ENCODE data around the gene BHLHE23.

The BHLHE23 gene

GRCh38 chr20:62978561-62978943 lies 28.2 kb downstream of the BHLHE23 start:
- Histone ChIP-seq H3K9me3 (replicated peaks; ENCODE audit: insufficient read depth, low read length) (no peaks in the 10 kb centered on the region), H3K4me2 (ENCODE audit: low read depth, low read length) (no peak overlapping the region), H3K27ac (ENCODE audit: low read length) (no peak overlapping the region), H3K27me3 (replicated peaks; ENCODE audit: insufficient read depth, low read length) (peaks cover 93% of the 10 kb centered on the region), H3K36me3 (replicated peaks; ENCODE audit: insufficient read depth, low read length) (no peaks in the 10 kb centered on the region), H3K79me2 (ENCODE audit: low read length) (no peaks in the 10 kb centered on the region), H3K4me3 (ENCODE audit: low read length) (no peak overlapping the region), H3K9ac (ENCODE audit: low read length) (no peak overlapping the region), H3K9me2 (replicated peaks; ENCODE audit: insufficient read depth, low read length) (no peaks in the 10 kb centered on the region), H3F3A (ENCODE audit: insufficient read depth, low read length) (no peaks in the 10 kb centered on the region), H4K20me1 (ENCODE audit: insufficient read depth, low read length) (no peaks in the 10 kb centered on the region), H3K4me1 (ENCODE audit: low read length) (peaks cover 16% of the 10 kb centered on the region), H2AFZ (ENCODE audit: low read length) (no peak overlapping the region)
- DNase-seq: no peak
- no peak for TF ChIP-seq CTCF (IDR thresholded peaks at IDR 0.05; ENCODE audit: low read length)
- TF ChIP-seq EZH2phosphoT487 (IDR thresholded peaks at IDR 0.05; ENCODE audit: low read length): no peak
- TF ChIP-seq EZH2 (optimal IDR thresholded peaks at IDR 0.05; ENCODE audit: low read depth, low read length): no peak

GRCh38 chr20:62977613-62978560 lies 28.9 kb downstream of the BHLHE23 start:
- Histone ChIP-seq H3K4me1 (ENCODE audit: low read length) (peaks cover 16% of the 10 kb centered on the region), H3K4me3 (ENCODE audit: low read length) (peak overlapping the region; percentile 24), H3K9ac (ENCODE audit: low read length) (no peak overlapping the region; the same call in 1 of the 2 replicates), H2AFZ (ENCODE audit: low read length) (no peak overlapping the region), H3K27ac (ENCODE audit: low read length) (no peak overlapping the region), H3K4me2 (ENCODE audit: low read depth, low read length) (peak overlapping the region; percentile 72), H3F3A (ENCODE audit: insufficient read depth, low read length) (no peaks in the 10 kb centered on the region), H3K9me3 (replicated peaks; ENCODE audit: insufficient read depth, low read length) (no peaks in the 10 kb centered on the region), H3K79me2 (ENCODE audit: low read length) (no peaks in the 10 kb centered on the region), H3K36me3 (replicated peaks; ENCODE audit: insufficient read depth, low read length) (no peaks in the 10 kb centered on the region), H3K9me2 (replicated peaks; ENCODE audit: insufficient read depth, low read length) (no peaks in the 10 kb centered on the region), H4K20me1 (ENCODE audit: insufficient read depth, low read length) (no peaks in the 10 kb centered on the region), H3K27me3 (replicated peaks; ENCODE audit: insufficient read depth, low read length) (peaks cover 93% of the 10 kb centered on the region)
- no peak for TF ChIP-seq CTCF (IDR thresholded peaks at IDR 0.05; ENCODE audit: low read length)
- no peak for TF ChIP-seq EZH2 (optimal IDR thresholded peaks at IDR 0.05; ENCODE audit: low read depth, low read length)
- no peak for TF ChIP-seq EZH2phosphoT487 (IDR thresholded peaks at IDR 0.05; ENCODE audit: low read length)
- peak; percentile 70 for DNase-seq

GRCh38 chr20:62976886-62977285 lies 29.9 kb downstream of the BHLHE23 start:
- Histone ChIP-seq H3K9me3 (replicated peaks; ENCODE audit: insufficient read depth, low read length) (no peaks in the 10 kb centered on the region), H3K4me3 (ENCODE audit: low read length) (no peak overlapping the region), H4K20me1 (ENCODE audit: insufficient read depth, low read length) (no peaks in the 10 kb centered on the region), H3K27me3 (replicated peaks; ENCODE audit: insufficient read depth, low read length) (peaks cover 91% of the 10 kb centered on the region), H3K27ac (ENCODE audit: low read length) (no peak overlapping the region), H3F3A (ENCODE audit: insufficient read depth, low read length) (no peaks in the 10 kb centered on the region), H3K36me3 (replicated peaks; ENCODE audit: insufficient read depth, low read length) (no peaks in the 10 kb centered on the region), H2AFZ (ENCODE audit: low read length) (no peak overlapping the region), H3K4me2 (ENCODE audit: low read depth, low read length) (peak overlapping the region; percentile 72), H3K79me2 (ENCODE audit: low read length) (no peaks in the 10 kb centered on the region), H3K9ac (ENCODE audit: low read length) (no peak overlapping the region), H3K4me1 (ENCODE audit: low read length) (peaks cover 16% of the 10 kb centered on the region), H3K9me2 (replicated peaks; ENCODE audit: insufficient read depth, low read length) (no peaks in the 10 kb centered on the region)
- no peak for TF ChIP-seq EZH2 (optimal IDR thresholded peaks at IDR 0.05; ENCODE audit: low read depth, low read length)
- TF ChIP-seq CTCF (IDR thresholded peaks at IDR 0.05; ENCODE audit: low read length): no peak
- no peak for TF ChIP-seq EZH2phosphoT487 (IDR thresholded peaks at IDR 0.05; ENCODE audit: low read length)
- DNase-seq: no peak

All from MM.1S (cell line).